C4-2B (cell line): ENCODE data around the gene PLCB2.

Experiments
- CTCF ChIP-seq: fragments of 450-650 bp; conservative IDR thresholded peaks from 2 replicates; pipeline ENCODE4 v1.5.1; 2017; ENCODE audit warnings: mild to moderate bottlenecking
- ZFX ChIP-seq: fragments of 450-650 bp; IDR thresholded peaks from 2 replicates; pipeline ENCODE4 v1.6.1; 2017

- TF ChIP-seq CTCF = no peak
- no peak for TF ChIP-seq ZFX
Observed at GRCh38 chr15:40345225-40345866, 37.6 kb upstream of the PLCB2 start.
